ENCODE data around the gene AP2A1.
A peak's percentile ranks its signal among the peaks of the same experiment; 100 is the strongest.

Gene AP2A1

DNA sequence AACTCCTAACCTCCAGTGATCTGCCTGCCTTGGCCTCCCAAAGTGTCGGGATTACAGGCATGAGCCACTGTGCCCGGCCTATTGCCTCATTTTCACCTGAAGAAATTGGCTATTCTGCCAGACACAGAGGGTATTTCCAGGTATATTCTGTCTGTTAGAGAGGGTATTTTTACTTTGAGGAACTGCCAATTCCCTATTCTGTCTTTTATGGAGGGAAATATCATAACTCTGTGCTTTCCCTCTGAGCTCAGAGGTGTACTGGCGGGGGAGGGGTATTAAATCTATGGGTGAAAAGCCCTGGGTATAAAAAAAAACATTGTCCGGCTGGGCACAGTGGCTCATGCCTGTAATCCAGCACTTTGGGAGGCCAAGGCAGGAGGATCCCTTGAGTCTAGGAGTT lies 28.5 kb upstream of the AP2A1 start:
- TF ChIP-seq, protein P1, sequence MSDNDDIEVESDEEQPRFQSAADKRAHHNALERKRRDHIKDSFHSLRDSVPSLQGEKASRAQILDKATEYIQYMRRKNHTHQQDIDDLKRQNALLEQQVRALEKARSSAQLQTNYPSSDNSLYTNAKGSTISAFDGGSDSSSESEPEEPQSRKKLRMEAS (IDR thresholded peaks at IDR 0.05; ENCODE audit: low read depth, low read length), result no peak
- TF ChIP-seq MYC (IDR thresholded peaks at IDR 0.05; ENCODE audit: low read depth, low read length) (no peak), POLR2A (IDR thresholded peaks at IDR 0.05; ENCODE audit: extremely low read depth, insufficient read length) (no peak)
- TF ChIP-seq, protein P2, sequence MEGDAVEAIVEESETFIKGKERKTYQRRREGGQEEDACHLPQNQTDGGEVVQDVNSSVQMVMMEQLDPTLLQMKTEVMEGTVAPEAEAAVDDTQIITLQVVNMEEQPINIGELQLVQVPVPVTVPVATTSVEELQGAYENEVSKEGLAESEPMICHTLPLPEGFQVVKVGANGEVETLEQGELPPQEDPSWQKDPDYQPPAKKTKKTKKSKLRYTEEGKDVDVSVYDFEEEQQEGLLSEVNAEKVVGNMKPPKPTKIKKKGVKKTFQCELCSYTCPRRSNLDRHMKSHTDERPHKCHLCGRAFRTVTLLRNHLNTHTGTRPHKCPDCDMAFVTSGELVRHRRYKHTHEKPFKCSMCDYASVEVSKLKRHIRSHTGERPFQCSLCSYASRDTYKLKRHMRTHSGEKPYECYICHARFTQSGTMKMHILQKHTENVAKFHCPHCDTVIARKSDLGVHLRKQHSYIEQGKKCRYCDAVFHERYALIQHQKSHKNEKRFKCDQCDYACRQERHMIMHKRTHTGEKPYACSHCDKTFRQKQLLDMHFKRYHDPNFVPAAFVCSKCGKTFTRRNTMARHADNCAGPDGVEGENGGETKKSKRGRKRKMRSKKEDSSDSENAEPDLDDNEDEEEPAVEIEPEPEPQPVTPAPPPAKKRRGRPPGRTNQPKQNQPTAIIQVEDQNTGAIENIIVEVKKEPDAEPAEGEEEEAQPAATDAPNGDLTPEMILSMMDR (IDR thresholded peaks at IDR 0.05; ENCODE audit: low read depth, low read length), result no peak
- no peak overlapping the region for H3K4me3 ChIP-seq (ENCODE audit: low read depth, low read length)
- no peak for DNase-seq (ENCODE audit: low read depth)

DNA sequence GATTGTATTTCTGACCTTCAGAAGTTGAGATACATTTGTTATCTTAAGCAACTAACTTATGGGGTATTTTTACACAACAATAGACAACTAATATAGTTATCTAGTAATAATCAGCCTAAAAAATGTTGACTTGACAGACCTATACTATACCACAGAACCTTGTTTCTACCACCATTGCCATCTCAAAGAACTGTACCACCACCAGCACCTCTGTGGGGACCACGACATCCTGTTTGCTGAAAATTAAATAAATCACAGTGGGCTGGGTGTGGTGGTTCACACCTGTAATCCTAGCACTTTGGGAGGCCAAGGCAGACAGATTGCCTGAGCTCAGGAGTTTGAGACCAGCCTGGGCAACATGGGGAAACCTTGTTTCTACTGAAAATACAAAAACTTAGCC lies 27.7 kb upstream of the AP2A1 start:
- DNase-seq (ENCODE audit: low read depth), result no peak
- no peak overlapping the region for H3K4me3 ChIP-seq (ENCODE audit: low read depth, low read length)
- TF ChIP-seq, protein P1 (IDR thresholded peaks at IDR 0.05; ENCODE audit: low read depth, low read length), result no peak
- TF ChIP-seq MYC (IDR thresholded peaks at IDR 0.05; ENCODE audit: low read depth, low read length) (no peak), POLR2A (IDR thresholded peaks at IDR 0.05; ENCODE audit: extremely low read depth, insufficient read length) (no peak)
- TF ChIP-seq, protein P2 (IDR thresholded peaks at IDR 0.05; ENCODE audit: low read depth, low read length), result no peak

DNA sequence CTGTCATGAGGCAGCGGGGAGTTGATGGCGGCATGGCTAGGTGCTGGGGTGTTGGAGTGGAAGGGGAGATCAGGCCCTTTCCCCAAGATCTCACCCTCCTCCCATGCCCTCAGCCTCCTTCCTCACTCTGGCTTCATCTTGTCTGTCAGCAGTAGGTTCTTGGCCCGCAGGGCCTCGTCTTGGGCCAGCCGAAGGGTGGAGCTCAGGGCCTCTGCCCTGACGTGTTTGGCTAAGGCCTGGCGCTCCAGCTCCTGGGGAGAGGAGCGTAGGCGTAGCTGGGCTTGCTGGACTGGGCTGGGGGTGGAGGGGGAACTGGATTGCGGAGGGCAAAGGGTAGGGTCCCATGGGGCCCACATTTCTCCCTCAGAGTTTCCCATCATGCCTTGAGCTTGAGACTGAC lies 26.9 kb upstream of the AP2A1 start:
- TF ChIP-seq MYC (IDR thresholded peaks at IDR 0.05; ENCODE audit: low read depth, low read length) (no peak), POLR2A (IDR thresholded peaks at IDR 0.05; ENCODE audit: extremely low read depth, insufficient read length) (no peak)
- TF ChIP-seq, protein P2 (IDR thresholded peaks at IDR 0.05; ENCODE audit: low read depth, low read length), result no peak
- TF ChIP-seq, protein P1 (IDR thresholded peaks at IDR 0.05; ENCODE audit: low read depth, low read length), result no peak

DNA sequence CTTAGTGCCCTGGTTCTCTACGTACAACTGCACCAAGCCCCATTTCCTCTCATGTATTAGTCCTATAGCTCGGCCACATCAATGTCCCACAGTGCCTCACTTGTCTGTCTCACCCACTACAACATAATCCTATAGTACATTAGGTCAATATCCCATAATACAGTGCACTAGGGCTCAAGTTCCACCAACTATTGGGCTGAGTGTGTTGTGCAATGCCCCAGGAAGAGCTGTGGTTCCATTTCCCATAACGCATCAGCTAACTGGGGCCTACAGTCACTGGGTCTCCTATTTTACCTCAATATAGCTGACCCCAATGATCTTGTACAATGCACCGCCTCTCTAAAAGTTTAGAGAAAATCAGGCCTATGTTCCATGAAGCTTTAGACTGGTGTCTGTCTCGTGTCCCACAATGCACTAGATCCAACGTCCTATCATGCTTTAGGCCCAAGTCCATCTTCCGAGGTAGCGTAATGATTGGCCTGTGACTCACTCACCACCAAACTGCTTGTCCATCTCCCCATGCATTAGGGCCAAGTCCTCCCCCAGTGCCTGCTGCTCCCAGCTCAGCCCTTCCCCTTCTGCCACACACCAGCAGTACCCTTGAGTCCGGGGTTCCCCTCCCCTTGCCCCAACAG lies 25.5 kb upstream of the AP2A1 start:
- no peak overlapping the region for H3K4me3 ChIP-seq (ENCODE audit: low read depth, low read length)
- peak; percentile 92 for DNase-seq (ENCODE audit: low read depth)
- no peak for TF ChIP-seq POLR2A (IDR thresholded peaks at IDR 0.05; ENCODE audit: extremely low read depth, insufficient read length)
- TF ChIP-seq, protein P2 (IDR thresholded peaks at IDR 0.05; ENCODE audit: low read depth, low read length), result no peak
- no peak for TF ChIP-seq MYC (IDR thresholded peaks at IDR 0.05; ENCODE audit: low read depth, low read length)
- TF ChIP-seq, protein P1 (IDR thresholded peaks at IDR 0.05; ENCODE audit: low read depth, low read length), result no peak

More for the DNA sequence above, 26.9 kb upstream of the AP2A1 start:
- no peak for DNase-seq (ENCODE audit: low read depth)
- no peak overlapping the region for H3K4me3 ChIP-seq (ENCODE audit: low read depth, low read length)

DNA sequence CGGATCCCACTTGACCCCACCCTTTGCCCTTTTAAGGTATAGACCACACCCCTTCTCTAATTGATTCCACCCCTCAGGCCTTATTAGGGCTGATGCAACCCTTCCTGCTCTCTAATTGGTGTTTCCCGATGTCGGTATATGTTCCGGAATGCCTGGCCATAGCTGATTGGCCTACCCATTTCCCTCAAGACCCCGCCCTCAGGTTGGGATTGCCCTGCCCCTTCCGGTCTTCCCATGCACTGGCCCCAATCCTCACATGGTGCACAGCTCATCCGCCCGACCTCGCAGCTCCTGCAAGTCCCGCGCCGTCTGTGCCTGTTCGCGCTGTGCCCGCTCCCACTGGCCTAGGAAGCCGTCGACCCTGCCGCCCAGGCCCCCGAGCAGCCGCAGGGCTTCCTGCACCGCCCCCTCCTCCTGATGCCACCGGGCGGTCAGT lies 21.8 kb upstream of the AP2A1 start:
- TF ChIP-seq, protein P2 (IDR thresholded peaks at IDR 0.05; ENCODE audit: low read depth, low read length), result no peak
- no peak for TF ChIP-seq POLR2A (IDR thresholded peaks at IDR 0.05; ENCODE audit: extremely low read depth, insufficient read length)
- TF ChIP-seq, protein P1 (IDR thresholded peaks at IDR 0.05; ENCODE audit: low read depth, low read length), result no peak
- TF ChIP-seq MYC (IDR thresholded peaks at IDR 0.05; ENCODE audit: low read depth, low read length), result no peak
- no peak overlapping the region for H3K4me3 ChIP-seq (ENCODE audit: low read depth, low read length)
- DNase-seq (ENCODE audit: low read depth), result no peak

Data from NB4 (cell line).